Measurements from ENCODE around the gene GABRB3. TPM values are rescaled to one million over a fixed set of nuclear protein-coding genes. Genes with fewer than 3 reads are reported as not detected.

Gene GABRB3
- total and polyA plus RNA-seq, 2 donors (not counting 3 experiments of a cell fraction or from before 2014, with no cell fraction given) = 0.03 TPM; not detected in 1

DNA sequence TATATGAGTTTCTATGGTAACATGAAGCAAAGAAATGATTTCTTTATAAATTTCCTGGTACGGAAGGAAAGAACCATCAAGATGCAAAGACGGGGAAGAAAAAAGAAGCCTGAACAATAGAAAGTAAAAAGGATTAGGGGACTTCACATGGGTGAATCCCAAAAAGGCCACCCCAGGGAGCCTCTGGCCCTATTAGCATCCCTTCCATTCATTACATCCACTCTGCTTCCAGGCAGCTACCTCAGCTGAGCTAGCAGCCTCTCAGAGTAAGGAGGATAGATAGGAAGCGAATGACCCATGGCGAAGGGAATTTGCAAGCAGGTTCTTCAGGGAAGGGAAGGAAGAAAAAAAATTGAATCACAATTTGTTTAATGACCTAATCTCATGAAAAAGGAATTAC is 81.6 kb downstream of the GABRB3 start:
- no peaks in the 10 kb centered on the region for H3K9me1 ChIP-seq (replicated peaks; ENCODE audit: control insufficient read depth, extremely low read depth, insufficient read depth, low read length)
- H3K4me3 ChIP-seq (replicated peaks in 1 of 3; ENCODE audit: insufficient read depth in 1 of 3, low read depth in 1 of 3, low read length in 3 of 3) = no peak overlapping the region
- dilution Hi-C loops (cut with MboI; ENCODE audit: extremely low pct_ligation_motif_present, low sequenced_read_pairs) (no loop called here), intact Hi-C loops (cut with micrococcal nuclease) (no loop called here)
- DNase-seq (ENCODE audit: low read depth, low spot score) (no peak), FAIRE-seq (no peak)
- BruUV-seq (replicated peaks) = no TSS peak
- H3K36me3 ChIP-seq (ENCODE audit: control insufficient read depth in 2 of 2, extremely low read depth in 1 of 2, insufficient read depth in 2 of 2, low read length in 2 of 2) = no peaks in the 10 kb centered on the region
- H3K9ac ChIP-seq (replicated peaks; ENCODE audit: extremely low read depth, insufficient read depth, low read length) = no peak overlapping the region
- H3K9me3 ChIP-seq (replicated peaks; ENCODE audit: control insufficient read depth, insufficient read depth, low read length) = peaks cover 8% of the 10 kb centered on the region
- ChIA-PET POLR2A (no interaction called here), CTCF (no interaction called here)
- H3K79me2 ChIP-seq (ENCODE audit: control insufficient read depth, insufficient read depth, low read length) = no peaks in the 10 kb centered on the region
- H4K20me1 ChIP-seq (replicated peaks; ENCODE audit: control insufficient read depth, extremely low read depth, insufficient read depth, low read length) = no peaks in the 10 kb centered on the region
- H3K27me3 ChIP-seq (ENCODE audit: control insufficient read depth in 2 of 2, insufficient read depth in 2 of 2, low read length in 2 of 2) = no peaks in the 10 kb centered on the region
- no peak overlapping the region for H2AFZ ChIP-seq (ENCODE audit: low read depth, low read length)
- TF ChIP-seq, protein P1, sequence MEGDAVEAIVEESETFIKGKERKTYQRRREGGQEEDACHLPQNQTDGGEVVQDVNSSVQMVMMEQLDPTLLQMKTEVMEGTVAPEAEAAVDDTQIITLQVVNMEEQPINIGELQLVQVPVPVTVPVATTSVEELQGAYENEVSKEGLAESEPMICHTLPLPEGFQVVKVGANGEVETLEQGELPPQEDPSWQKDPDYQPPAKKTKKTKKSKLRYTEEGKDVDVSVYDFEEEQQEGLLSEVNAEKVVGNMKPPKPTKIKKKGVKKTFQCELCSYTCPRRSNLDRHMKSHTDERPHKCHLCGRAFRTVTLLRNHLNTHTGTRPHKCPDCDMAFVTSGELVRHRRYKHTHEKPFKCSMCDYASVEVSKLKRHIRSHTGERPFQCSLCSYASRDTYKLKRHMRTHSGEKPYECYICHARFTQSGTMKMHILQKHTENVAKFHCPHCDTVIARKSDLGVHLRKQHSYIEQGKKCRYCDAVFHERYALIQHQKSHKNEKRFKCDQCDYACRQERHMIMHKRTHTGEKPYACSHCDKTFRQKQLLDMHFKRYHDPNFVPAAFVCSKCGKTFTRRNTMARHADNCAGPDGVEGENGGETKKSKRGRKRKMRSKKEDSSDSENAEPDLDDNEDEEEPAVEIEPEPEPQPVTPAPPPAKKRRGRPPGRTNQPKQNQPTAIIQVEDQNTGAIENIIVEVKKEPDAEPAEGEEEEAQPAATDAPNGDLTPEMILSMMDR (IDR thresholded peaks at IDR 0.05; ENCODE audit: extremely low read depth in 1 of 2, insufficient read depth in 1 of 2, low read depth in 1 of 2, low read length in 2 of 2) = no peak
- TF ChIP-seq GATA2 (IDR thresholded peaks at IDR 0.05; ENCODE audit: insufficient read depth, insufficient read length, low read depth, low read length) (no peak), POLR2AphosphoS5 (IDR thresholded peaks at IDR 0.05; ENCODE audit: insufficient read depth, low read depth, low read length) (no peak), POLR2A (IDR thresholded peaks at IDR 0.05; ENCODE audit: low read depth, low read length) (no peak), MYC (IDR thresholded peaks at IDR 0.05; ENCODE audit: low read depth, low read length) (no peak), JUN (IDR thresholded peaks at IDR 0.05; ENCODE audit: borderline replicate concordance, insufficient read depth, insufficient read length, low read depth) (no peak), EZH2 (IDR thresholded peaks at IDR 0.05; ENCODE audit: borderline replicate concordance, low read depth, low read length, severe bottlenecking) (no peak), FOS (IDR thresholded peaks at IDR 0.05; ENCODE audit: borderline replicate concordance, insufficient read depth, low read length) (no peak)
- TF ChIP-seq, protein P2, sequence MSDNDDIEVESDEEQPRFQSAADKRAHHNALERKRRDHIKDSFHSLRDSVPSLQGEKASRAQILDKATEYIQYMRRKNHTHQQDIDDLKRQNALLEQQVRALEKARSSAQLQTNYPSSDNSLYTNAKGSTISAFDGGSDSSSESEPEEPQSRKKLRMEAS (IDR thresholded peaks at IDR 0.05; ENCODE audit: insufficient read depth, insufficient read length) = no peak
- H3K27ac ChIP-seq (ENCODE audit: insufficient read depth, low read depth, low read length) = no peak overlapping the region
- no peak overlapping the region for H3K4me2 ChIP-seq (ENCODE audit: insufficient read depth, low read length)
- H3K4me1 ChIP-seq (ENCODE audit: control insufficient read depth, extremely low read depth, insufficient read depth, low read length) = no peaks in the 10 kb centered on the region

All from endothelial cell of umbilical vein (primary cell).